Renal cortical epithelial cell (primary cell): ENCODE measurements around the gene PHKB. TPM values are rescaled to one million over a fixed set of nuclear protein-coding genes. Genes with fewer than 3 reads are reported as not detected.
A peak's percentile ranks its signal among the peaks of the same experiment; 100 is the strongest.
"Not testable (repeated sequence)": the region's sequence is repeated elsewhere in the genome, so short reads cannot be mapped to it uniquely, and the experiment has no call there.

Source experiments
- DNase-seq: peaks from one replicate; pipeline ENCODE4 v3.0.0-alpha.2; 2011; ENCODE audit warnings: low read depth
- total RNA-seq: library from RNA; depleted of rRNA; stranded (reverse); fragments of >200 nt; gene quantifications from 2 replicates; pipeline ENCODE4 v1.2.3, GENCODE V29; 2014

Gene PHKB
- total RNA-seq, 1 donor from 2014 or later, result 127 TPM

DNA sequence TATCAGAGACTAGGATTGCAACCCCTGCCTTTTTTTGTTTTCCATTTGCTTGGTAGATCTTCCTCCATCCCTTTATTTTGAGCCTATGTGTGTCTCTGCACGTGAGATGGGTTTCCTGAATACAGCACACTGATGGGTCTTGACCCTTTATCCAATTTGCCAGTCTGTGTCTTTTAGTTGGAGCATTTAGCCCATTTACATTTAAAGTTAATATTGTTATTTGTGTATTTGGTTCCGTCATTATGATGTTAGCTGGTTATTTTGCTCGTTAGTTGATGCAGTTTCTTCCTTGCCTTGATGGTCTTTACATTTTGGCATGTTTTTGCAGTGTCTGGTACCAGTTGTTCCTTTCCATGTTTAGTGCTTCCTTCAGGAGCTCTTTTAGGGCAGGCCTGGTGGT, 220.4 kb downstream of the PHKB start:
- DNase-seq, result not testable (repeated sequence)

DNA sequence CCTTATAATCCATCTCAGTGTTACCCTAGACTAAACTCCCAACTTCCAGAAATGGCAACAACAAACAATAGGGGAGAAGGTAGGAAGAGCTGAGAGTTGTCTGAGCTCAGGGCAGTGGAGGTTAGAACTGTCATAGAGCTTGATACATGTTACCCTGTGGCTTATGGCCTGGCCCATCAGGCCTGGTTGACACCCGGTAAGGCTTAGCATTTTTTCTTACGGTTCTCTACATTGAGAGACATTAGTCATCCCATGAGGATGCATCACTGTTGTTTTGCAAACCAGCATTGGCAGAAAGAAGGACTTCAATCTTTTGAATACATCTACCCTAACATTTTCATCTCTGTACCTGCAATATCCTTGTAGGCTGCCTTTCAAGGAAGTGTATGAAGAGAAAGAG, 226.6 kb downstream of the PHKB start:
- no peak for DNase-seq

- DNase-seq, result no peak
Observed at GRCh38 chr16:47693226-47693625, 232.1 kb downstream of the PHKB start.

- no peak for DNase-seq
Observed at GRCh38 chr16:47694543-47694942, 233.4 kb downstream of the PHKB start.

DNA sequence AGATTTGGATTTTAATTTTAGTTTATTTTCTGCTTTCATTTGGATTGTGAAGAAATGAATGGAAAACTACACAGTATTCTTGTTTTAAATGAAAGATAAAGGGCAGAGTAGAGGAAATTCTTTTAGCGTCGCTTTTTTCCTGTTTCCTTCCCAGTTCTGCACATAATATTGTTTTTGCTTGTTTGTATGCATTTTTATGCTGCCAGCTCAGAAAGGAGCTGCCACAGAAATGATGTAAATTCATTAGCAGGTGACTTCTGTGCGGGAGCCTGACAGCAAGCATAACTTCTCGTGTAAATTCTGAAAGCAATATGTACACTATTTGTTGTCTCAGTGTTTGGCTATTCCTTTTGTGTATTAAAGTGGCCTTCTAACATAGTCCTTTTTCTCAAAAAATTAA, 234.6 kb downstream of the PHKB start:
- no peak for DNase-seq

DNA sequence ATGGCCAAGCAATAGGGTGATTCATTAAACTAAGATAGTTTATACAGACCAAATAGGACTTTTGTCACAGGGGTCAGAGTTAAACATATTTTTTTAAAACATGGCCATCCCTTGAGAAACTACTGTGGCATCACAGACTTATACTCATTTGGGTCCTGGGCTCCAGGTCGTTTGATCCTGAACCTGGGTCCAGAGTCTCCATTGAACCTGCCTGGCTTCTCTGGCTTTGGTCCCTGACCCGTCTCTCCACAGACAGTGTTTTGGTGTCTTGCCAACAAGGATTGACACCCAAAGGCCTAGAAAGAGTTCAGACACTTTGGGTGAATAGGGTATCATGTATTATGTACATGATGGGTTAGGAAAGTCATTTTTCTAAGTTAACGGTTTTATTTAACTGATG, 236.7 kb downstream of the PHKB start:
- no peak for DNase-seq

DNA sequence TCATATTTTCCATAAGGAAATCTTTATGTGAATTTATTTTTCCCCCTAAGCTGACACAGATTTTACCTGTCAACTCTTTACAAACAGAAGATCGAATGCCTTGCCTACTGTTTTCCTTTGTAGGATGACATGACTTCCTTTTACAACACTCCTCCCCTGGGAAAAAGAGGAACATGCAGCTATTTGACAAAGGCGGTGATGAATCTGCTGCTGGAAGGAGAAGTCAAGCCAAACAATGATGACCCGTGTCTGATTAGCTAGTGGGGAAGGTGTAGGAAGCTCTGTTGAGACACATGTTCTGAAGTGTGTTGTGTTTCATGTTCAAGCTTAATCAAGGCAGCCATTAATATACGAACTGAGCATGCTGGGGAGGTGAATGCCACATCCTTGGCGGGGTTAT, 238.0 kb downstream of the PHKB start:
- no peak for DNase-seq

GRCh38 chr16:47700857-47701587, 239.9 kb downstream of the PHKB start:
- no peak for DNase-seq

DNA sequence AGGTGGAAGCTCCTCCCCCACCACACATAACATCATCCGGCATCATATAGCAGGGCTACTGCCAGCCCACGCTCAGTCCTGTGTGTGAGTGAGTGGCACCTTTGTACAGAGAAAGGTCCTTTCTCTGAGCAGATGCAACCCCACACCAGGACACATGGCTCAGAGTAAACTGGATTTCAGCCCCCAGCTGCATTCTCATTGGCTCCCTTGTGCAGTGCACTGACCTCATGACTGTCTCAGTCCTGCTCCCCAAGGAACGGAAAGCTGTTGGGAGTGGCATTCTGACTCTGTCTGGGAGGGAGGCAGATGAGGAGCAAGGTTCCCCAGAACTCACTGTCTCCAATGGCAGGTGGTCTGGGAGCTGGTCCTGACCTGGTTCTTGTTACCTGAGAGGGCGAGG, 244.1 kb downstream of the PHKB start:
- no peak for DNase-seq

- no peak for DNase-seq
Observed at GRCh38 chr16:47711809-47712208, 250.7 kb downstream of the PHKB start.

GRCh38 chr16:47712276-47713224, 251.4 kb downstream of the PHKB start:
- DNase-seq, result no peak

DNA sequence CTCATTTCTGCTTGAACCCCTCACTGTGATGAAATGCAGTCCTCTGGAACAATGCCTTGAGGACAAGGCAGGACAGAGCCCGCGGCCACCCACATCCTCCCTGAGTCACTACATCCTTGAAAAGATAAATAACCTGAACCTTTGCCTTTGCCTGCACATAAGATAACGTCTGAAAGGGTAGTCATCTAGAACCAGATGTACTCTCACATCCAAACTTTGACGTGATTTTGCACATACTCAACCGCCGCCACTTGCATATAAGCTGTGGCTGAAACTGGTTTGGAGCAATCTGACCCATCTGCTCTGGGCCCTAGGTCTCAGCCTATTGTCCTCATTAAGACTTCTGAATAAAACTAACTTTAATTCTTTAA, 252.1 kb downstream of the PHKB start:
- DNase-seq, result peak; percentile 16

GRCh38 chr16:47715442-47716083, 254.4 kb downstream of the PHKB start:
- DNase-seq, result no peak

DNA sequence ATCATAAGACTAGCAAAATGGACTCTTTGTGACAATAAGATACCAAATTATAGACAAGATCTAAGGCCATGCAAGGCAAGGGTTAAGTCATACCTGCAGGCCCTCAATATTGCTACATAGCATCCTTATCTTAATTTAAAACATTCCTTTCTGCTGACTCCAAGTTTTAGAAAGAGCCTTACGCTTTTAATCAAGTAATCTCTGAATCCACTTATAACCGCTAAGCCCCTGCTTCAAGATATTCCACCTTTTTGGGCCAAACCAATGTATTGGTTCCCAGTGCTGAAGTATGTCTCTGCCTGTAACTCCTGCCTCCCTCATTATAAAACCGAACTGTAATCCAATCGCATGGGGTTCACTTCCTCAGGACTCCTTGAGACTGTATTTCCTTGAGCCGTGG, 255.4 kb downstream of the PHKB start:
- no peak for DNase-seq

- no peak for DNase-seq
Observed at GRCh38 chr16:47719713-47720112, 258.6 kb downstream of the PHKB start.

- DNase-seq, result no peak
Observed at GRCh38 chr16:47721006-47721637, 260.0 kb downstream of the PHKB start.

GRCh38 chr16:47722046-47722445, 260.9 kb downstream of the PHKB start:
- DNase-seq, result no peak

GRCh38 chr16:47724115-47724785, 263.1 kb downstream of the PHKB start:
- DNase-seq, result no peak

DNA sequence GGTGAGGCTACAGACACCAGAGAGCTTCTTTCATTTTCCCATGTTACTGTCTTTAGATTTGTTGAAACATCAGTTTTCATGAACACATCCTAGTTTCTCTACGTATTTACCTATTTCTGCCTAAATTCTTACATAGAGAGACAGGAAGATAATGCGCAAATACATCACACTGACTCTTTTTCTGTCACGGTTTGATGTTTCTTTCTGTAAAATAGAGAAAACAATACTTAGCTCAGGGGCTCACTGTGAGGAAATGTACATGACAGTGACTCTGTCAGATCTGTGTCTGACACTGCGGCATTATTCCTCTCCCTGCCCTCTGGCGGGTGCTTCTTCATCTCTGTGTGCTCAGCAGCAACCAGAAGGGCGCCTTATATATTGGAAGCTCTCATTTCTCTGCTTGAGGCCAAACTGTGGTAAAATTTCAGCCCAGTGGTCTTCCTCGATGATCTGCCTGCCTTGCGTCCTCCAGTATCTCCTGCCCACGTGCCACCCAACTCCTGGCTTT, 264.1 kb downstream of the PHKB start:
- no peak for DNase-seq

- no peak for DNase-seq
Observed at GRCh38 chr16:47726031-47726675, 265.0 kb downstream of the PHKB start.

- no peak for DNase-seq
Observed at GRCh38 chr16:47727131-47727530, 266.0 kb downstream of the PHKB start.
